GM23248 (cell line): ENCODE results near the gene LAMA5. TPM values are rescaled to one million over a fixed set of nuclear protein-coding genes. Genes with fewer than 3 reads are reported as not detected.

Source experiments
- DNase-seq: peaks from one replicate; pipeline ENCODE4 v3.0.0-alpha.2; 2015
- H2AFZ ChIP-seq: fragments of 200-600 bp; sonication (generic); 2 replicates; pipeline ENCODE4 v1.6.1; 2016; ENCODE audit warnings: antibody characterized with exemption
- H3F3A ChIP-seq: fragments of 200-600 bp; sonication (generic); 2 replicates; pipeline ENCODE4 v1.6.1; 2016; ENCODE audit warnings: mild to moderate bottlenecking, antibody characterized with exemption, mixed run types; ENCODE audit not compliant: insufficient read depth
- H3K27ac ChIP-seq: fragments of 200-600 bp; sonication (generic); 2 replicates; pipeline ENCODE4 v1.5.1; 2016; ENCODE audit warnings: mild to moderate bottlenecking
- H3K27me3 ChIP-seq: fragments of 200-600 bp; sonication (generic); replicated peaks from 2 replicates; pipeline ENCODE4 v1.6.1; 2016; ENCODE audit warnings: mild to moderate bottlenecking; ENCODE audit not compliant: insufficient read depth
- H3K36me3 ChIP-seq: fragments of 200-600 bp; sonication (generic); 2 replicates; pipeline ENCODE4 v1.6.1; 2016; ENCODE audit warnings: low read depth, mild to moderate bottlenecking
- H3K4me1 ChIP-seq: fragments of 200-600 bp; sonication (generic); 2 replicates; pipeline ENCODE4 v1.6.1; 2016; ENCODE audit warnings: mild to moderate bottlenecking; ENCODE audit not compliant: insufficient read depth
- H3K4me2 ChIP-seq: fragments of 200-600 bp; sonication (generic); one replicate; pipeline ENCODE4 v1.6.1; 2016; ENCODE audit warnings: mild to moderate bottlenecking; ENCODE audit not compliant: unreplicated experiment
- H3K4me3 ChIP-seq: fragments of 200-600 bp; sonication (generic); 2 replicates; pipeline ENCODE4 v1.5.1; 2016; ENCODE audit warnings: mild to moderate bottlenecking
- H3K79me2 ChIP-seq: fragments of 200-600 bp; sonication (generic); 2 replicates; pipeline ENCODE4 v1.6.1; 2016; ENCODE audit warnings: mild to moderate bottlenecking; ENCODE audit not compliant: insufficient read depth
- H3K9ac ChIP-seq: fragments of 200-600 bp; sonication (generic); 2 replicates; pipeline ENCODE4 v1.6.1; 2016; ENCODE audit warnings: mild to moderate bottlenecking
- H3K9me2 ChIP-seq: fragments of 200-600 bp; sonication (generic); 2 replicates; pipeline ENCODE4 v1.6.1; 2016; ENCODE audit warnings: mixed run types, mild to moderate bottlenecking, moderate library complexity; ENCODE audit not compliant: insufficient read depth
- H3K9me3 ChIP-seq: fragments of 200-600 bp; sonication (generic); one replicate; pipeline ENCODE4 v1.6.1; 2017; ENCODE audit warnings: low read depth
- H4K20me1 ChIP-seq: fragments of 200-600 bp; sonication (generic); 2 replicates; pipeline ENCODE4 v1.6.0; 2016; ENCODE audit not compliant: insufficient read depth
- EZH2 ChIP-seq: fragments of 200-600 bp; sonication (generic); IDR thresholded peaks from 2 replicates; pipeline ENCODE4 v1.6.1; 2018; ENCODE audit warnings: antibody characterized with exemption, mild to moderate bottlenecking; ENCODE audit not compliant: insufficient read depth, poor library complexity, severe bottlenecking
- EZH2phosphoT487 ChIP-seq: fragments of 200-600 bp; sonication (generic); IDR thresholded peaks from 2 replicates; pipeline ENCODE4 v1.6.1; 2018; ENCODE audit warnings: antibody characterized with exemption, moderate library complexity, mild to moderate bottlenecking, low read depth; ENCODE audit not compliant: insufficient read depth
- WGBS, 2 experiments: methylation state at CpG; one replicate each; pipeline ENCODE4 v1.1.6; 2015 to 2017; ENCODE audit warnings: low lambda C conversion rate in 2 of 2, low coverage in 1 of 2; ENCODE audit errors: missing lambda C conversion rate in 2 of 2; 5-methylcytosine and 5-hydroxymethylcytosine counted together
- in situ Hi-C: fragments of 300-500 bp; cut with MboI; formaldehyde crosslinking; loops from 2 replicates; pipeline ENCODE4 v1.15.0; 2020
- polyA plus RNA-seq: library from polyadenylated mRNA; unstranded; fragments of >200 nt; fragmentation: Nextera tagmentation; extraction: Ambion mirVana; gene quantifications from 2 replicates; pipeline ENCODE4 v1.2.1, GENCODE V29; 2016
- total RNA-seq: library from RNA; depleted of rRNA; stranded (reverse); fragments of >200 nt; shearing (Covaris generic); gene quantifications from 2 replicates; pipeline ENCODE4 v1.2.3, GENCODE V29; 2014

The LAMA5 gene
- total and polyA plus RNA-seq, 2 experiments from 2014 or later, result 4.5 to 6.0 TPM

GRCh38 chr20:62328684-62329388 lies 38.3 kb downstream of the LAMA5 start:
- no peak overlapping the region for H2AFZ ChIP-seq
- in situ Hi-C loops, result no loop called here
- H3K27me3 ChIP-seq, result no peaks in the 10 kb centered on the region
- no peak overlapping the region for H3K4me3 ChIP-seq
- H3K9me2 ChIP-seq, result no peaks in the 10 kb centered on the region
- no peaks in the 10 kb centered on the region for H3K4me1 ChIP-seq
- no peak overlapping the region for H3K4me2 ChIP-seq
- no peaks in the 10 kb centered on the region for H3K9me3 ChIP-seq
- TF ChIP-seq EZH2 (no peak), EZH2phosphoT487 (no peak)
- no peak for DNase-seq
- WGBS, 2 experiments, result 80 to 81% methylated on average over 26 of the region's 26 CpGs
- H3K79me2 ChIP-seq, result no peaks in the 10 kb centered on the region
- H3K36me3 ChIP-seq, result no peaks in the 10 kb centered on the region
- no peak overlapping the region for H3K27ac ChIP-seq
- H3K9ac ChIP-seq, result no peak overlapping the region
- no peaks in the 10 kb centered on the region for H3F3A ChIP-seq
- no peaks in the 10 kb centered on the region for H4K20me1 ChIP-seq

GRCh38 chr20:62327726-62328495 lies 39.2 kb downstream of the LAMA5 start:
- H3K79me2 ChIP-seq, result no peaks in the 10 kb centered on the region
- in situ Hi-C loops, result no loop called here
- TF ChIP-seq EZH2phosphoT487 (no peak), EZH2 (no peak)
- H3K36me3 ChIP-seq, result no peaks in the 10 kb centered on the region
- H3K27me3 ChIP-seq, result no peaks in the 10 kb centered on the region
- no peak for DNase-seq
- no peak overlapping the region for H3K9ac ChIP-seq
- H3K9me3 ChIP-seq, result no peaks in the 10 kb centered on the region
- H4K20me1 ChIP-seq, result no peaks in the 10 kb centered on the region
- no peak overlapping the region for H2AFZ ChIP-seq
- H3K4me3 ChIP-seq, result no peak overlapping the region
- H3K4me1 ChIP-seq, result no peaks in the 10 kb centered on the region
- 81 to 82% methylated on average over 28 to 33 of the region's 33 CpGs for WGBS, 2 experiments
- no peak overlapping the region for H3K27ac ChIP-seq
- no peaks in the 10 kb centered on the region for H3K9me2 ChIP-seq
- no peaks in the 10 kb centered on the region for H3F3A ChIP-seq
- no peak overlapping the region for H3K4me2 ChIP-seq

GRCh38 chr20:62326959-62327725 lies 40.0 kb downstream of the LAMA5 start:
- TF ChIP-seq EZH2, result no peak

GRCh38 chr20:62326559-62326958 lies 40.6 kb downstream of the LAMA5 start:
- H3K27me3 ChIP-seq, result no peaks in the 10 kb centered on the region
- no peak for DNase-seq
- H3K9me3 ChIP-seq, result no peaks in the 10 kb centered on the region
- WGBS, 2 experiments, result 63 to 69% methylated on average over 14 of the region's 14 CpGs
- H3K4me1 ChIP-seq, result no peaks in the 10 kb centered on the region
- no peak overlapping the region for H3K27ac ChIP-seq
- H3K4me2 ChIP-seq, result no peak overlapping the region
- no peak overlapping the region for H2AFZ ChIP-seq
- no peak overlapping the region for H3K9ac ChIP-seq
- H4K20me1 ChIP-seq, result no peaks in the 10 kb centered on the region
- no peaks in the 10 kb centered on the region for H3K9me2 ChIP-seq
- H3K79me2 ChIP-seq, result no peaks in the 10 kb centered on the region
- H3F3A ChIP-seq, result no peaks in the 10 kb centered on the region
- no peaks in the 10 kb centered on the region for H3K36me3 ChIP-seq
- TF ChIP-seq EZH2, result no peak
- TF ChIP-seq EZH2phosphoT487, result no peak
- in situ Hi-C loops, result no loop called here
- H3K4me3 ChIP-seq, result no peak overlapping the region

More at GRCh38 chr20:62326959-62327725, 40.0 kb downstream of the LAMA5 start:
- Histone ChIP-seq H4K20me1 (no peaks in the 10 kb centered on the region), H3K9me2 (no peaks in the 10 kb centered on the region), H3K27ac (no peak overlapping the region), H3K9me3 (no peaks in the 10 kb centered on the region), H3K4me3 (no peak overlapping the region), H3K36me3 (no peaks in the 10 kb centered on the region), H3K4me1 (no peaks in the 10 kb centered on the region), H3K9ac (no peak overlapping the region), H2AFZ (no peak overlapping the region), H3K79me2 (no peaks in the 10 kb centered on the region), H3K27me3 (no peaks in the 10 kb centered on the region), H3F3A (no peaks in the 10 kb centered on the region), H3K4me2 (no peak overlapping the region)
- in situ Hi-C loops, result no loop called here
- DNase-seq, result no peak
- WGBS, 2 experiments, result 62 to 72% methylated on average over 26 to 27 of the region's 30 CpGs
